Measurements from ENCODE around the gene ATG4D.
"Not testable (repeated sequence)": the region's sequence is repeated elsewhere in the genome, so short reads cannot be mapped to it uniquely, and the experiment has no call there.

Gene ATG4D

GRCh38 chr19:10552510-10553053 lies 8.9 kb downstream of the ATG4D start:
- DNase-seq (ENCODE audit: low spot score): no peak

GRCh38 chr19:10553087-10553667 lies 9.5 kb downstream of the ATG4D start:
- DNase-seq (ENCODE audit: low spot score): no peak

DNA sequence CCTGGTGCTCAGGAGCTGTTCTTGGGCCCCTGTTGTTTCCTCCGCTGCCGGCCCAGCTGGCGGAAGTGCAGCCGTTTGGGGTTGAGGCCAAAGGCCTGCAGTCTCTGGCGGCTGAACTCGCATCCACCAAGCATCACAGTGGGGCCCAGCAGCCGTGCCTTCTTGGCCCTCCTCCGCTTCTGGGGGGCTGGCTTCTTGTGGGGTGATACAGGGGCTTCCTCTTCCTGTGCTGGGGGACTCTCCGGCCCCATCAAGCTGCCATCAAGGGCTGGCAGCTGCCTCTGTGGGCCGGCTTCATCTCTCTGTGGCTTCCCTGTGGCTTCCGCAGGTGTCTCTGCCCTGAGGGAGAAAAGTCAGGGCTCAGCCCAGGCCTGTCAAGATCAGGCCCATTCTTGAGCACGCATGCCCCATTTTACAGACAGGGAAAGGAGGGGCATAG lies 10.3 kb downstream of the ATG4D start:
- no peak for DNase-seq (ENCODE audit: low spot score)

DNA sequence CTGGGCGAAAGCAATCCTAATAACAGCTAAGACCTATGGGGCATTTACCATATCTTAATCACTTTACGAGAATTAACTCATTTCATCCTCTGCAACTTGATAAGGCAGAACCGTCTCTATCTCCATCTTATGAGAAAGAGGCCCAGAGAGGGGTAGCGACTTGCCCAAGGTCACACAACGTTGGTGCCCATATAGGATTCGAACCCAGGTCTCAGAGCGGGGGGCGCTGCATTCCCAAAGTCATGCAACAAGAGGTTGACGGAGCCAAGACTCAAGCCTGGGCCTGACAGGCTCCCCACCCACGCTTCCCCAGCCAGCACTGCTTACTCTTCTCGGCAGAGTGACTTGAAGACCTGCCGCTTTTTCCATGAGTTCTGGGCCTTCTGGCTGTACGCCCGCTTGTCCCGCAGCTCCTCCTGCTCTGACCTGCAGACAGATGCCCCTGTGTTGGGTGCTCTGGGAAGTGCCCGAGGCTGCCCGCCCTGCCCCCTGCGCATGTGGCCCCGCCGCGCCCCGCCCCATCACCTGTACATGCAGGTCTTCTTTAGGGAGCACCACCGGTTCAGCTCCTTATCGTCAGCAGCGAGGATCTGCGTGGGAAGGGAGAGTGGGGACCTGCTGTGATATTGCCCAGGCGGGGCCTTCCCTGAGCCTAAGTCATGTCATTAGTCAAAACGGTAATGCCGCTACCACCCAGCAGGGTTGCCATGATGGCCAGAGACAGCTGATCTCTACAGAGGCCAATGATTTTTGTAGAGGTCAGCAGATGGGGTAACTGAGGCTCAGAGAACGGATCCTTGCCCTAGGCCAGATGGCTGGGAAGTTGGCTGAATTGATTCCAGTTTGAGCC lies 11.3 kb downstream of the ATG4D start:
- DNase-seq (ENCODE audit: low spot score): no peak

DNA sequence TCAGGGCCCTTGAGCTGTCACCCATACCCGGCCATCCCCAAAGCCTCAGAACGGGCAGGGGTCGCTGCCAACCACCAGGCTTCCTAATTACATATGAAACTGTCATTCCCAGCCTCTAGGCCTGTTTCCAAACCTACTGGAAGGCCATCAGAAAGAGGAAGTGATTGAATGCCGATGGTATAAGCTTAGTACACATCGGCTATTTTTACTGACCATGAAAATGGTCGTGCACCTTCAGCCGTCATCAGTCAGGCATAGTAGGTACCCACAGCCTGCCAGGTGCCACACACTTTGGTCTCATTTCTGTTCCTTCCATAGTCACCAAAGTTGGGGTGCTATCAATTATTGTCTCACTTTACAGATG lies 11.9 kb downstream of the ATG4D start:
- DNase-seq (ENCODE audit: low spot score): no peak

DNA sequence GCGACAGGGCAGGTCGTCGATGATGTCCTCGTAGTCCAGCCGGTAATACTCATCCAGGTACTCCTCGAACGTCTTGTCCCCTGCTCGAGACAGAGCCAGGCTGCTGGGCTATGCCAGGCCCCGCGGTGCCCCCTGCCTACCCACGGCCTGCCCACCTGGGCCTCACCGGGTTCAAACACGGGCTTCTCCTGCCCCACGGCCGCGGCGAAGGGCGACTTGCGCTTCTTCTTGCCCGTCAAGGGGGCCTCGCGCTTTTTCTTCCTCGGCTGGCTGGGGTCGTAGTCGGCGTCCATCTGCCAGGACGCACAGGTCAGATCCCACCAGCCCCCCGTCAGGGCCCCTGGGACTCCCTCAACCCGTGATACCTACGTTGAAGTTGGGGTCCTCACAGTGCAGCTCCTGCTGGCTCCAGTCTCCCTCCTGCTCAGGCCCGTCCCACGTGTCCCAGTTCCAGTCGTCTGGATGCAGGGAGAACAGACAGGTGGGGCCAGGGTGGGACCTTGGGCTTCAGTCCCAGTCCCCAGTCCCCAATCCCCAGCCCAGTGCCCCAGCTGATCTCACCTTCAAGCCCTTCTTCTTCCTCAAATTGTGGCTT lies 14.0 kb downstream of the ATG4D start:
- no peak for DNase-seq (ENCODE audit: low spot score)

DNA sequence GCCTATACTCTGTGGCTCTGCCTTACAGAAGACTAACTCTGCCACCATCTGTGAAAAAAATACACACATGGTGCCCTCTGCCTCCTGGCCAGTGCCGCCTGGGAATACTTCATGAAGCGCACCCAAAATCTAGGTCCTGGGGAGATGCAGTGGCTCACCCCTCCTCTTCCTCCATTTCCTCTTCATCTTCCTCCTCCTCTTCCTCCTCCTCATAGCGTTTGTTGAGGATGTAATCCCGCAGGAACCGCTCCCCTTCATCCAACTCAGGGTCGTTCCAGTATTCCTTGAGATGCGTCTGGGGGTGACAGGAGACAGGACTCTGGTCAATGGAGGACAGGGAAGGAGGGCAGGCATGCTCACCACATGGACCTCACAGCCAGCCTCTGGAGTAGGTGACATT lies 16.4 kb downstream of the ATG4D start:
- no peak for DNase-seq (ENCODE audit: low spot score)

DNA sequence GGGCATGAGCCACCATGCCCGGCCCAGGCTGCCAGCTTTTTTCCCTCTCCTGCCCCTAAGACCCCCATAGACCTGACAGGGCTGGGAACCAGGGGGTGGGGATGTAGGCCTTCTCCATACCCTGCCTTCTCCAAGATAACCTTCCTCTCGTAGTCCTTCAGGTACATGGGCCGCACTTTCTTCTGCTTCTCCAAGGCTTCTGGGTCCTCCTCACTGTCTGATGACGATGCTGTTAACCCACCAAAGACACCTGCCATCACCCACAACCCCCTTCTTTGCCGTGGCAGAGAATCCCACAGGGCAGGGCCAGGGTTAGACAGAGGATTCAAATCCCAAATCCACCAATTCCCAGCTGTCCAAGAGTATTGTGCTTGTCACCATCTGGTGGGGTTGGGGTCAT lies 18.9 kb downstream of the ATG4D start:
- DNase-seq (ENCODE audit: low spot score): no peak

- no peak for DNase-seq (ENCODE audit: low spot score)
These were observed 21.4 kb downstream of the ATG4D start for GRCh38 chr19:10565028-10565566.

DNA sequence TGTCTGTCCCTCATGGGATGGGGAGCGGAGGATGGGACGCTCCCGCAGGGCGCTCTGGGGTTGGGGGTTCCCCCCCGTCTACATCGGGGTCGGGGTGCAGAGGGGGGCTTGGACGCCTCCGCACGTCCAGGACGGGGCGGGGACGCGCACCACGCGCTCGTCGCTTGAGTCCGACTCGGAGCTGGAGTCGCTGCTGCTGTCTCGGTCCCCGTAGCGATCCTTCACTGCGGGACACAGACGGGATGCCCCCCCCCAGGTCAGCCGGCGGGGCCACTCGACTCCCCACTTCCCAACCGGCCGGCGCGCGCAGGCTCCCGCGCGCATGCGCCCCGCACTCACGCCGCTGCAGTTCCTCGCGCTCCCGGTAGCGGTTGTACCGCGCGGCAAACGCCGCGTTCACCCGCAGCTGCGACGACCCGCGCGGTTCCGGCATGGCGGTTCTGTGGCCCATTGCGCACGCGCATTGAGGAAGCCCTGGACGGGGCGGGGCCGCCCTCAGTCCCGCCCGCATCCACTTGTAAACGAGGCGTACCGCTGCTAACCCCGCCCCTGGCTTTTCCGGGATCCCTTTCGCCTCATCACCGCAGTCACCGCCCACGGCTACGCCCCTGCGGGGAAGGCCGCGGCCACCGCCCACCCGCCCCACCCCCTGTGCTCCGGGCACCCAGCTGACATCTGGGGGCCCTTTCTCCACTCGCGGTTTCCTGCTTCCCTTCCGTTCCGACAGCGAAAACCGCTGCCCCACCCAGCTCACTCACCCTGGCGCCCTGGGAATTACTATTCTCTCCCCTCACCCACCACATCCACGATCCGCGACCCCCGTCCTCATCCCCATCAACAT lies 22.1 kb downstream of the ATG4D start, which contains the start of gene KRI1:
TSS of gene KRI1 (minus strand) at position 444 of the 841 bp plus-strand sequence. CDS start at position 433, 11 bp downstream.
- DNase-seq (ENCODE audit: low spot score): peak; percentile 97

GRCh38 chr19:10566408-10566657 lies 22.6 kb downstream of the ATG4D start:
- no peak for DNase-seq (ENCODE audit: low spot score)

- no peak for DNase-seq (ENCODE audit: low spot score)
These were observed 23.1 kb downstream of the ATG4D start for GRCh38 chr19:10566658-10567410.

- no peak for DNase-seq (ENCODE audit: low spot score)
These were observed 24.0 kb downstream of the ATG4D start for GRCh38 chr19:10567656-10568055.

GRCh38 chr19:10568062-10568825 lies 24.5 kb downstream of the ATG4D start:
- DNase-seq (ENCODE audit: low spot score): no peak

DNA sequence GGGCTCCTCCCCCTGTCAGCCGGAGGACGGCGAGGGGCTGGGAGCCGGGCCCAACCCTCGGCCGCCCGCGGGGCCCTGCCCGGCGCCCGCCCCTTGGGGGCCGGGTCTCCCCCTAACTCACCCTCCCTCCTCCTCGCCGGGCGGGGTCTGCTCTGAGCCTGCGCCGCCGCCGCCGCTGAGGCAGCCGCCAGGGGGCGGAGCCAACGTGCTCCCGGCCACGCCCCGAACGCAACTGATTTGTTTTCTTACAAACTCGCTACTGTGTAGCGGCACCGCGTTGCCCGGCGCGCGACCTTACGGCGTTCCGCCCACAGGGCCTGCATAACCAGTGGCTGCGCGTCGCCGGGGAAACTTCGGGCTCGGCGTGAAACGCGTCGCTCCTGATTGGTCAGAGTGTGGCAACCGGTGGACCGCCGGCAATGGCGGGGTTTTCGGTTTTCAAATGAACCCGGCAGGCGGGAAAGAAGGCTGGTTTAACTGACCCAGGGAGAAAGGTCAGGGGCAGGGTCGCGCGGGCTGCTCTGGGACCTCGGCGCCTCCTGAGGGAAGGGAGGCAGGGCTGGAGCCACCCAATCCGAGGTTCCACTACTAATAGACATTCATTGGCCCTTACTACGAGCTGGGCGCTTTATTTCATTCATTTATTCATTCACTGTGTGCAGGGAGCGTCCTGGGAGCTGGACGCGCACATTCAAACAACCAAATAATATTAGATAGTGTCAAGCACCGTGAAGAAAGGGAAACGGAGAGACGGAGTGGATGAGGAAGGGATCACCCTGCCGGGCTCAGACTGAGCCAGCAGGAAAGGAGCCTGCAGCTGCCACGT lies 25.3 kb downstream of the ATG4D start, which contains the start of gene CDKN2D:
TSS of gene CDKN2D (minus strand) at position 154 of the 826 bp plus-strand sequence. CDS start 326 bp downstream, outside the sequence.
- DNase-seq (ENCODE audit: low spot score): peak; percentile 99

DNA sequence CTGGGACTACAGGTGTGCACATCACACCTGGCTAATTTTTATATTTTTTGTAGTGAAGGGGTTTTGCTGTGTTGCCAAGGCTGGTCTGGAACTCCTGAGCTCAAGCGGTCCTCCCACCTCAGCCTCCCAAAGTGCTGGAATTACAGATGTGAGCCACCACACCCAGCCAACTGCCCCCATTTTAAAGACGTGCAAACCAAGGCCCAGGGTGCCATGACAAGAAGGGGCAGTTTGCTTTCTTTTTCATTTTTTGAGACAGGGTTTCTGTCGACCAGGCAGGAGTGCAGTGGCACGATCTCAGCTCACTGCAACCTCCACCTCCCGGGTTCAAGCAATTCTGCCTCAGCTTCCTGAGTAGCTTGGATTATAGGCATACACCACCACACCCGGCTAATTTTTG lies 30.1 kb downstream of the ATG4D start:
- not testable (repeated sequence) for DNase-seq (ENCODE audit: low spot score)

- DNase-seq (ENCODE audit: low spot score): no peak
These were observed 30.8 kb downstream of the ATG4D start for GRCh38 chr19:10574462-10574861.

- no peak for DNase-seq (ENCODE audit: low spot score)
These were observed 31.5 kb downstream of the ATG4D start for GRCh38 chr19:10575011-10575716.

GRCh38 chr19:10577951-10578350 lies 34.2 kb downstream of the ATG4D start:
- no peak for DNase-seq (ENCODE audit: low spot score)

Measured in putamen (tissue), 1 donor.